ENCODE results near the gene HOXA4.

HOXA4 gene

DNA sequence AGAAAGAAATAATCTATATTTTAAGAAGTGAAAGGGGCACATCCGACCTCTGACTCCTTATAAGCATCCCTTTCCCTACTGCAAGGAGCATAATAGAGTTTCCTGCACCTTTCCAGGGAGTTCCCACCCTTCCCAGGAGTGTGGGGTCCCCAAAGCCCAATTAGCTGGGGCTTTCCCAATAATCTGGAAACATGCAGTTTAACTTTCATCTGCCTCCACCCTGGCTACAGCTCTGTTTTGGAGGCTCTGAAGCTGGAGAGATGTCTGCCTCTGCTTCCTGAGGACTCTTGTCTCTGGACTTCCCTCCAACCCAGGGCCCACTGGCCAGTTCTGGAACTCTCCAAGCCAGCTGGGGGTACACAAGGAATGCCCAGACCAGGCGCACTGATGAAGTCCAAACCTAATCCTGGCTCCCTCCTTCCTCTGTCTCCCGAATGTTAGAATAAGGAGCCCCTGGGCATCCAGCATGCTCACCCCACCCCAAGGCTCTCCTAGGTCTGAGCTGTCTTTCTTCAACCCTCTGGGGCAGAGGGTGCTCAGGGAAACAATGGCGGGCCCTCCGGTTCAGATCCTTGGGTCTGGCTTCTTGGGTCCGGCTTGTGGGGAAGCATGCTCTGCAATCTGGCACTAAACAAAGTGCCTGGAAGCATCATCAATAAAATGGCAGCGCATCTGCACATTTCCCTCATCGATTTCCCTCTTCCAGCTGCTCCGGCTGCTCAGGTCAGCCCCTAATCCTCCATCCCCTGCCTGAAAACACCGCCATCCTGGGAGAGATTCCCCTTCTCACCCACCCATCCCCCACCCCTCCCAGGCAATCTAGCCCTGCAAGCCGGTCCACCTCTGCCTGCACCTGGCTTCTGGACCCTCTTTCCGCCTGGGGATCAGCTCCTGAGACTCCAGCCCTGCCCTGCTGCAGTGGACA lies 13.3 kb downstream of the HOXA4 start:
- DNase-seq (ENCODE audit: low read depth), result no peak

- DNase-seq (ENCODE audit: low read depth), result no peak
Observed at GRCh38 chr7:27116031-27116961, 14.3 kb downstream of the HOXA4 start.

DNA sequence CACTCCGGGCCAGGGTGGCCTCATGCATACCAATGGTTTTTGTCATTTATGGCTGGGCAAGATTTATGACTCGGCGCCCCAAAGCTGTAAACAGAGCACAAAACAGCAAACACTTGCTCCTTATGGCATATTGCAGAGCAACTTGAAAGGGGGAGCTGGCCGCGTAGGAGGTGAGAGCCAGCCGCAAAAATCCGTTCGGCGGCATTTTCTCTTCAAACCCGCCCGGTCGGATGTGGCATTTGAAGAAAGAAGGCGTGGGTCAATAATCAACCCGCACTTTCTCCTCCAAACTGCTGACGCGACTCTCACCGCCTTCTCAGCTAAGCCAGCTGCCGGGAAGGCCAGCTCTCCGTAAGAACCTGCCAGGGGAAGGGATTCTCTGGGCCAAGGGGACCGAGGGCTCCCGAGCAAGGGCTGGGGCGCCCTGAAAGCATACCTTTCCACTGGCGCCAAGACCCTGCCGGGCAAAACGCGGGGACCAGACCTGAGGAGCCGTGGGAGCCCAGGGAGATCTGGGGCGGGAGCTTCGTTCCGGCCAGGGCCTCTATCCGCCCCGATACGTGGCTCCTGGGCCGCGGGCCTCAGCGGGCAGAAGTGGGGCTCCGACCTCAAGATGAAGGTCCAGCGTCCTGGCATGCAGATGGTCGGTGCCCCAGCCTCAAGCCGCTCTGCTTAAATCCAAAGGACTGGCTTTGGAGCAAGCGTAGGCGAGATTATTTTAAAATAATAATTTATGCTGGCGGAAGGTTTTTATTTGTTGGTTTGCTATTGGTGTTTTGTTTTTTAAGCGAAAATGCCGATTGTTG lies 15.1 kb downstream of the HOXA4 start:
- DNase-seq (ENCODE audit: low read depth), result no peak

GRCh38 chr7:27114881-27115220 lies 15.7 kb downstream of the HOXA4 start:
- no peak for DNase-seq (ENCODE audit: low read depth)

GRCh38 chr7:27113991-27114769 lies 16.4 kb downstream of the HOXA4 start:
- no peak for DNase-seq (ENCODE audit: low read depth)

- no peak for DNase-seq (ENCODE audit: low read depth)
Observed at GRCh38 chr7:27112955-27113949, 17.3 kb downstream of the HOXA4 start.

DNA sequence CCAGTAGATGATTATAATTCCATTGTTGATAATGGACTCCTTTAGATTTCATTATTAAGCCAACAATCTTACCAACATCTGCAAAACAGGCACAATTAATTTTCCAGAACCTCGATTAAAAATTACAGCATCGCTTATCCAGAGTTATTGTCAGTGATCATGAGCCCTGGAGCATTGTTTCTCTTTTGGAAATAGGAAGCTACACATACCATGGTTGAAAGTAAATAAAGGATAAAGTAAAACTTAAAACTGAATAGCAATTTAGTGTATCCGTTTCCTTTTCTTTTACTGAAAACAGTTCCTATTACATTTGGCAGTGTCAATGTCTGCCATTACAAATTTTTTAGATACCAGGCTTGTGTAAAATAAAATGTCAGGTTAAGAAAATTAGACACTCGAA lies 18.2 kb downstream of the HOXA4 start:
- DNase-seq (ENCODE audit: low read depth), result no peak

DNA sequence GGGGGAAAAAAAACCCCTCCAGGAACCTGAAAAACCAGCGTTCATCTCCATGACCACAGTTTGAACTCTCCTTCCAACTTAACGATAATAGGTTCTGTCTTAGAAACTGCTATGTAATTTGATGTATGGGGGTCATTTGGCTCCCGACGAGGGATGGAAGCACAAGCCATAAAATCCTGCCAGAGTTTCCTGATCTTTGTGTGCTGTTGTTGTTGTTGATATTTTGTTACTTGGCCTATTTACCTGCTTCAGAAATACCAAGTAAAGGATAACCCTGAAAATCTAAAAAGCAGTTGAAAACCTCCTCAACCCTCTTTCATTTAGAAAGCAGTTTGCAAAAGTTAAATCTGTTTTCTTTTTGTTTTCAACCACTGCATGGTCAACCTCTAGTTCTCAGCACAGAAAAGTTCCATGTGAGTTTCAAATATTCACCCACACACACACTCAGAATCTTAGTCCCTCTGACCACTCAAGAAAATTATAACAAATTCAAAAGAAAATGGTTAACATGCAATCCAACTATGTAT lies 18.7 kb downstream of the HOXA4 start:
- no peak for DNase-seq (ENCODE audit: low read depth)

- DNase-seq (ENCODE audit: low read depth), result no peak
Observed at GRCh38 chr7:27111042-27111750, 19.4 kb downstream of the HOXA4 start.

GRCh38 chr7:27110186-27111031 lies 20.1 kb downstream of the HOXA4 start:
- no peak for DNase-seq (ENCODE audit: low read depth)

- no peak for DNase-seq (ENCODE audit: low read depth)
Observed at GRCh38 chr7:27109466-27110185, 20.9 kb downstream of the HOXA4 start.

GRCh38 chr7:27108390-27109127 lies 22.0 kb downstream of the HOXA4 start:
- DNase-seq (ENCODE audit: low read depth), result no peak

DNA sequence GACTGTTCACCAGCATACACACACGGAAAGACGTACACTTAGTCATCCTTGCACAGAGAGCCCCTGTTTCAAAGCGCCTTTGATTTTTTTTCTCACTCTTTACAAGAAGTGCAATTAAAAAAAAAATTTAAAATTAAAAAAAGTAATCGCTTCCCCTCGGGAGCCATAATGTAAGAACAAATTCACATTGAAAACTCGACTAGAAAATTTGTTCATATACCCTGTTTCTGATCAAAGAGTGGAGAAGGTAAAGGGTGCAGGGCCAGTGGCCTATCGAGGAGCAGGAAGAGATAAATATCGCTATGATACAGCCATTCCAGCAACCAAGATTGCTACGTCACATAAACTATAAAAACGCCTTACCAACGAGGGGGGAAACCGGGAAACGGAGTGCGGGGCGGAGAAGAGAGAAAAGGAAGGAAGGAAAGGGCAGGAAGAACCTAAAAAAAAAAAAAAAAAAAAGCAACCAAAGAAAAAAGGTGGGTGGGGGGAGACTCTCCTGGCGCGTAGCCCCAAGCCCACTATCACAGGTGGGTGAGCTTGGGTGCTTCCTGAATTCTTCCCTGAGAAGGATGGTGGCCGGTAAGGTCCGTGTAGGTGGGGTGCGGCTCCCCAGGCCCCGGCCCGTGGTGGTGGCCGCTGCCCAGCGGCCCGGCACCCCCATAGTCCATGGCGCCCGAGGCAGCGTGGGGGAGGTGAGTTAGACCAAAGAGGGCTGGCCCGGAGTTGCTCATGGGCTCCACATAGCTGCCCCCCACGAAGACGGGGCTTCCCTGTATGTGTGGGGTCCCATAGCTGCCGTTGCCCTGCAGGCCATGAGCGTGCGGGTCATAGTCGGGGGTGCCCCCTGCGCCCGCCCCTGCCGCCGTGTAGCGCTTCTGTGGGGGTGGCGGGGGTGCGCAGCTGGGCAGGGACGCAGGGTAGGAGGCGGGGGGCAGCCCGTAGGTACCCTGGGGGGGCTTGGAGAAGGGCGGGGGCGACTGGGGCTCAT lies 22.9 kb downstream of the HOXA4 start:
- no peak for DNase-seq (ENCODE audit: low read depth)

DNA sequence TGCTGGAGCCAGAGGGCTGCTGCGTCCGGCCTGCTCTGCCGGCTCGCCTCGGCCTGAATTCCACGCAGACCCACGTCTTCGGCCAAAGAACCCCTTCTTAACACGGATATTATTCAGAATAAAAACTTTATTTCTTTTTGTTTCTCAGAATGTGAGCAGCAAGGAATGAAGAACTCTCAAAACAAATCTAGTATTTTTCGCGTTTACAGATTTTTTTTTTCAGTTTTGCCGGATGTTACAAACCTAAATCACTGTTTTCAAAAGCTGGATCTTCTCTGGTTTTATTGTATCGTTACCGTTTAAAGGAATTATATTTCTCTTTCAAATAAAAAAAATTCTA lies 23.7 kb downstream of the HOXA4 start:
- no peak for DNase-seq (ENCODE audit: low read depth)

- no peak for DNase-seq (ENCODE audit: low read depth)
Observed at GRCh38 chr7:27106181-27106900, 24.2 kb downstream of the HOXA4 start.

Measured in activated T-helper 1 cell treated with Interleukin-2 at 50 U/mL for 16 hours (primary cell).